Keratinocyte (primary cell): ENCODE data around the gene OR7G2.

Experiments
- CTCF ChIP-seq, 3 experiments: IDR thresholded peaks in 1 of 3; conservative IDR thresholded peaks in 1 of 3; optimal IDR thresholded peaks in 1 of 3; 2 replicates in 2 of 3; 3 replicates in 1 of 3; pipeline versions ENCODE3 to v1.5.1; 2011; ENCODE audit warnings: low read length in 3 of 3, mild to moderate bottlenecking in 3 of 3, moderate library complexity in 2 of 3, control low read depth in 1 of 3, inconsistent platforms in 1 of 3; ENCODE audit not compliant: insufficient read depth in 2 of 3; ENCODE audit errors: extremely low read depth in 1 of 3
- EZH2 ChIP-seq: IDR thresholded peaks from one replicate; pipeline ENCODE4 v1.6.1; 2012; ENCODE audit warnings: inconsistent platforms, mild to moderate bottlenecking, low read length, moderate library complexity

GRCh38 chr19:9130965-9131364 lies 23.7 kb upstream of the OR7G2 start:
- TF ChIP-seq CTCF (optimal IDR thresholded peaks at IDR 0.05 in 1 of 3, IDR thresholded peaks at IDR 0.05 in 1 of 3, conservative IDR thresholded peaks at IDR 0.05 in 1 of 3; ENCODE audit: extremely low read depth in 1 of 3, insufficient read depth in 2 of 3, low read length in 3 of 3) (no peak), EZH2 (no peak)
